D721Med (cell line): Measurements from ENCODE around the gene SUCLG1.

Experiments
- DNase-seq: peaks from one replicate; pipeline ENCODE4 v3.0.0; 2011; ENCODE audit warnings: low spot score; ENCODE audit not compliant: insufficient read length
- FAIRE-seq: peaks from 2 replicates; lab custom pipeline; 2011; peaks lifted over from hg19 to GRCh38; lab: Jason Lieb, UNC
- TF ChIP-seq, protein P1 (sequence below): IDR thresholded peaks from 2 replicates; pipeline ENCODE4 v1.5.1; 2012; ENCODE audit warnings: mild to moderate bottlenecking, control low read depth; ENCODE audit not compliant: insufficient read depth; ENCODE audit errors: missing control alignments

The SUCLG1 gene

DNA sequence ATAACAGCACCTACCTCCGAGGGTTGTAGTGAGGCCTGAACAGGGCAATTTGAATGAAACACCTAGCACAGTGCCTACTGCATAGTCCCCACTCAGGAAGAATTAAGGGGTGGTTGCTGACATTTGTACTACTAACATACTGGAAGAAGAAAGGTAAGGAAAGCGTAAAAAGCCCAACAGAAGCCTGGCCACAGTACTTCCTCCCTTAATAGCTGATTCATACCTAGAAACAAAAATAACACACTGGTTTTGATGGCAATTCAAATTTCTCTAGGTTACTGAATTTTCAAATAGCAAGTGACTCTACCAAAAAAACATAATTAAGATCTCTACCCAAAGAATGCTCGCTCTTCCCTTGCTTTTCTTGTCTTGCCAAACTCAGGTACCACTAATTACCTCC lies 16.2 kb downstream of the SUCLG1 start:
- no peak for DNase-seq
- no peak for FAIRE-seq
- TF ChIP-seq, protein P1, sequence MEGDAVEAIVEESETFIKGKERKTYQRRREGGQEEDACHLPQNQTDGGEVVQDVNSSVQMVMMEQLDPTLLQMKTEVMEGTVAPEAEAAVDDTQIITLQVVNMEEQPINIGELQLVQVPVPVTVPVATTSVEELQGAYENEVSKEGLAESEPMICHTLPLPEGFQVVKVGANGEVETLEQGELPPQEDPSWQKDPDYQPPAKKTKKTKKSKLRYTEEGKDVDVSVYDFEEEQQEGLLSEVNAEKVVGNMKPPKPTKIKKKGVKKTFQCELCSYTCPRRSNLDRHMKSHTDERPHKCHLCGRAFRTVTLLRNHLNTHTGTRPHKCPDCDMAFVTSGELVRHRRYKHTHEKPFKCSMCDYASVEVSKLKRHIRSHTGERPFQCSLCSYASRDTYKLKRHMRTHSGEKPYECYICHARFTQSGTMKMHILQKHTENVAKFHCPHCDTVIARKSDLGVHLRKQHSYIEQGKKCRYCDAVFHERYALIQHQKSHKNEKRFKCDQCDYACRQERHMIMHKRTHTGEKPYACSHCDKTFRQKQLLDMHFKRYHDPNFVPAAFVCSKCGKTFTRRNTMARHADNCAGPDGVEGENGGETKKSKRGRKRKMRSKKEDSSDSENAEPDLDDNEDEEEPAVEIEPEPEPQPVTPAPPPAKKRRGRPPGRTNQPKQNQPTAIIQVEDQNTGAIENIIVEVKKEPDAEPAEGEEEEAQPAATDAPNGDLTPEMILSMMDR: no peak

DNA sequence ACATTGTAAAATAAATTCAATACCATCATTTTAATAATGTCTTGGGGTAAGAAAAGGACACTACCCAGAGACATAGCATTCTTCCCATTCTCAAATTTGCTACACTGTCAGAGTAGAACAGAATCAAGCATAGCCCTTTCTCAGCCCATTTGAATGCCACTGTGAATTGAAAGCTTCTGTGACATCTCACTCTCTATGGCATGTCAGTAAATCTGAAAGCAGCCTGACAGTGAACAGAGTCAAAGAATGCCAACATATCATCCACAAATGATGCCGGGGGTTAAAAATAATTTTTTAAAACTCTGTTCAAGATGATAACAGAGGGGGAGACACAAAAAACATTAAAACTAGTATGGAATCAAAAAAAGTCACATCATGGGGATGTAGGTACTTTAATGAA lies 17.6 kb downstream of the SUCLG1 start:
- DNase-seq (no peak), FAIRE-seq (no peak)
- TF ChIP-seq, protein P1: no peak

DNA sequence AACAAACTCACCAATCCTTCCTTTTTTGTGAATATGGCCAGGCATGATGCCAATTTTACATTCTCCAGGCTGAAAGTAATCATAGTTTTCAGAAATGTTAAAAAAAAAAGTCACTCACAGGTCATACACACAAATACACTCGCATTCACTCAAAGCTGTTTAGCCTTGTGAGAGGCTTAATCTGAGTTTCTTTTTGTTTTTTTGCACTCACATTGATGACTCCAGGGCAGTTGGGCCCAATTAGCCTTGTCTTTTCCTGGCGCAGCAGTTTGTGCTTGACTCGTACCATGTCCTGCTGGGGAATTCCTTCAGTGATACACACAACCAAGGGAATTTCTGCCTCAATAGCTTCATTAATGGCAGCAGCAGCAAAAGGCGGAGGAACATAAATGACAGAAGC lies 18.0 kb downstream of the SUCLG1 start:
- FAIRE-seq: no peak

DNA sequence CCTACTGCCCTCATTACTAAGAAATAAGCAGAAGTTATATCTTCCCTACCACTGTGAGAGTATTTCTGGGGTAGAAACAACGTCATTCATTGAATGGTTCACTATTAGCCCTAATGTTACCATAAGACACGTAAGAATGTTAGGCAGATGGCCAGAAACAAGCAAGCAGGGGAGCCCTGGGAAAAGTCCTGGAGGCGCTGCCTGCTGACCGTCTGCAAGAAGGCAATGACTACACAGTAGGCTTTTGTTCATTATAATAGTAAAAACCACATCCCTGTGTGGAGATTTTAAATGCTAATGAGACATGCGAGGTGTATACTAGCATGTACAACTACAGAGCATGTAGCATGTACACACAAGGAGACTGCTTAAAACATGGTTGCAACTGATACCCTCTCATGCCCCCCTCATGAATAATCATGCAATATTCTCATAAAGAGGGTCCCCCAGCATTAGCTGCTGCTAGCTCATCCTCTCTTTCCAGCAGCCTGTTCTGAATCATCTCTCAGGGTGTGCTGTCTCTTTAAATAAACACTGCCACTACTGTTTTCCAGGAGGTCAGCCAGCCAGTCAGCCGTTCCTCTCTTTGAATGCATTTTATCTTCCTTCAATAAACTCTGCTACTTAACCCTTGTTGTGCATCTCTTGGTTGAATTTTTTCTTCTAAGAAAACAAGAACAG lies 23.6 kb downstream of the SUCLG1 start:
- DNase-seq (no peak), FAIRE-seq (no peak)
- TF ChIP-seq, protein P1: no peak

More for the DNA sequence above, 18.0 kb downstream of the SUCLG1 start:
- no peak for DNase-seq
- TF ChIP-seq, protein P1: no peak

DNA sequence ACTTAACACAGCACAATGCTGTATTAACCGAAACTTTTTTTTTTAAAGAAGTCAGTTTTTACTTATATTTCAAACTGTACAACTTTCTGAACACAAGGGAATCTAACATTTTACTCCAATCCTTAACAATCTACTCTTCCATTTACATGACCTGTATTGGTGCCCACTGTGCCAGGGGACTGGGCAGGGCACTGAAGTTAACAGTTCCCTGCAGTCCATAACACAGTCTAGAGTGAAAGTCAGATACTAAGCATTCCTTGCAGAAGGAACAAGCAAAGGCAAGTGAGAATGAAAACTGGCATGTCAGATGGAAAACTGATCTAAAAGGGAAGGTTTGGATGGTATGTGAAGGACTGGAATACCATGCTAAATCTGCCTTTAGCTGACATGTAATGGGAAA lies 29.8 kb downstream of the SUCLG1 start:
- DNase-seq: no peak
- no peak for FAIRE-seq
- TF ChIP-seq, protein P1: no peak

DNA sequence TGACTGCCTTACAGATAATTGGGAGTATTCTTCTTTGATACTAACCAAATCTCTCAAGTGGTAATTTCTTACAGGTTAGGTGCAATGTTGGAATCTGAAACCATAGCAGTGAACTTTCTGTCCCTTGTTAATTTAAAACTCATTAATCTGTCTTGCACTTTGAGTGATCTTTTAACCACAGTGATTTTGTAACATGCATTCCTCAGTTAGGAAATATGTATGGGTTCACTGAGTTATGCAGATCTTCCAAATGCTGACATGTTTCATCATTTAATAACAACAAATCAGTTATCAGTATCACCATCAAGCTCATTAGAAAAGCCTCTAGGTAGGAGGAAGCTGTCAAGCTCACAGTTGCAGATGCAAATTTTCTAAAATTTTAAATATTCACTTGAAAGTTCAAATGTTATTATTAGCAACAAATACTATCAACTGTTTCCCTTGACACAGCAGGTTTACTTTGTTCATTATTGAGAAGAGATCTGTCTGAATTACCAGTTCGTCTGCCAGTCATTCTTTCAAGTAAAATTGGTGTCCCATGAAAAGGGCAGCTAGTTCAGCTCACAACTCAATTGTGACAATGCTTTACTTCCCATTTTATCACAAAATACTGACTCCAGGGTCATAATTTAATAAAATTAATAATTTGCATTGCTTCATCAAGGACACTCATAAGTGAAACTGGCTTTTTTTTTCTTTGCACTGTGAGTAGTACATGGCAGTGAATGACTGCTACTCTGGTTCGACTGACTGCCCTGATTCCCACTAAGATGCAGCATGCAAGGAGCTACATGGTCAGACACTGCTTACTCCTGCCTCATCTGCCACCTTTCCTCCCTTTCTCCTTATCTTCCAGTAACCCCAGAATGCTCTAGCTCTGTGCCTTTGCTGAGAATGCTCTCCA lies 31.6 kb downstream of the SUCLG1 start:
- FAIRE-seq: no peak
- TF ChIP-seq, protein P1: no peak
- no peak for DNase-seq
